Transverse colon (tissue), 4 donors: ENCODE data around the gene LDLRAD4.

ENCODE experiments used
- POLR2A ChIP-seq: fragments of 450-650 bp; IDR thresholded peaks from one replicate; pipeline ENCODE4 v1.6.1; 2016; ENCODE audit warnings: antibody characterized with exemption, mild to moderate bottlenecking, moderate library complexity
- POLR2AphosphoS5 ChIP-seq, 3 donors: sonication (generic); formaldehyde crosslinking; IDR thresholded peaks; one replicate each; pipeline ENCODE4 v1.6.1; 2016; ENCODE audit warnings: antibody characterized with exemption in 3 of 3
- TF ChIP-seq, protein P1 (sequence below), 5 experiments: fragments of 200-600 bp in 3 of 5; fragments of 450-650 bp in 2 of 5; sonication (generic) in 3 of 5; IDR thresholded peaks; 1 replicate in 2 of 5; 2 replicates in 3 of 5; pipeline ENCODE4 v1.5.1; 2016 to 2017; ENCODE audit warnings: antibody characterized with exemption in 5 of 5, inconsistent platforms in 3 of 5, mild to moderate bottlenecking in 2 of 5, moderate library complexity in 1 of 5

DNA sequence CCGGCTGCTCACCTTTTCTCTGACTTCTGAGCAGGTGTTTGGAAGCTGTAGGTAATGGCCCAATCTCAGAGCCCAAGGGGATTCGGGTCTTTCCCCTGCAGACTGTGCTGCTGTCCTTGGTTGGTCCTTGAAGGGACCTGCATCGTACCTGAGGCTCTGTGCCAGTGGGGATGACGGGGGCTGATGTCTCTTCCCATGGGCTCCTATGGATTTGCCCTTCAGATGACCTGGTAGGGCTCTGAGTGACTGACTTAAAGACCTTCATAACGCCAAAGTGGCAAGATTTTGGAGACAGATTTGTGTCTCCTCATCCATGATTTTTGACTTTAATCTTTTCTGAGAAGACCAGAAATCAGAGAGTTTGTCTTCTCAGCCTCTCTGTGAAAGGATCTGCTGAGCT, 341.7 kb downstream of the LDLRAD4 start:
- TF ChIP-seq, protein P1, sequence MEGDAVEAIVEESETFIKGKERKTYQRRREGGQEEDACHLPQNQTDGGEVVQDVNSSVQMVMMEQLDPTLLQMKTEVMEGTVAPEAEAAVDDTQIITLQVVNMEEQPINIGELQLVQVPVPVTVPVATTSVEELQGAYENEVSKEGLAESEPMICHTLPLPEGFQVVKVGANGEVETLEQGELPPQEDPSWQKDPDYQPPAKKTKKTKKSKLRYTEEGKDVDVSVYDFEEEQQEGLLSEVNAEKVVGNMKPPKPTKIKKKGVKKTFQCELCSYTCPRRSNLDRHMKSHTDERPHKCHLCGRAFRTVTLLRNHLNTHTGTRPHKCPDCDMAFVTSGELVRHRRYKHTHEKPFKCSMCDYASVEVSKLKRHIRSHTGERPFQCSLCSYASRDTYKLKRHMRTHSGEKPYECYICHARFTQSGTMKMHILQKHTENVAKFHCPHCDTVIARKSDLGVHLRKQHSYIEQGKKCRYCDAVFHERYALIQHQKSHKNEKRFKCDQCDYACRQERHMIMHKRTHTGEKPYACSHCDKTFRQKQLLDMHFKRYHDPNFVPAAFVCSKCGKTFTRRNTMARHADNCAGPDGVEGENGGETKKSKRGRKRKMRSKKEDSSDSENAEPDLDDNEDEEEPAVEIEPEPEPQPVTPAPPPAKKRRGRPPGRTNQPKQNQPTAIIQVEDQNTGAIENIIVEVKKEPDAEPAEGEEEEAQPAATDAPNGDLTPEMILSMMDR (IDR thresholded peaks at IDR 0.05): no peak
- TF ChIP-seq POLR2A (no peak), POLR2AphosphoS5 (IDR thresholded peaks at IDR 0.05) (no peak)
